Tibial artery (tissue), 4 donors: Measurements from ENCODE around the gene S100A12.

Source experiments
- DNase-seq, 2 donors: peaks; one replicate each; pipeline ENCODE4 v3.0.0-alpha.2; 2019
- H3K27ac ChIP-seq, 2 donors: fragments of 200-600 bp; sonication (generic) in 1 of 2; 1 replicate in 1 of 2; 2 replicates in 1 of 2; pipeline ENCODE4 v1.5.1; 2018 to 2019; ENCODE audit warnings: mild to moderate bottlenecking in 1 of 2
- H3K27me3 ChIP-seq, 2 donors: fragments of 200-600 bp; sonication (generic) in 1 of 2; one replicate each; pipeline versions ENCODE4 v1.5.1 to v1.6.0; 2016 to 2019
- H3K36me3 ChIP-seq, 3 donors: fragments of 200-600 bp; sonication (generic) in 2 of 3; one replicate each; pipeline ENCODE4 v1.5.1; 2016 to 2019; ENCODE audit warnings: mild to moderate bottlenecking in 2 of 3
- H3K4me1 ChIP-seq, 4 donors: fragments of 200-600 bp; sonication (generic) in 2 of 4; 1 replicate in 3 of 4; 2 replicates in 1 of 4; pipeline ENCODE4 v1.5.1; 2016 to 2019
- H3K4me3 ChIP-seq, 2 donors: fragments of 200-600 bp; sonication (generic) in 1 of 2; 1 replicate in 1 of 2; 2 replicates in 1 of 2; pipeline ENCODE4 v1.5.1; 2018 to 2019; ENCODE audit warnings: mild to moderate bottlenecking in 2 of 2
- H3K9me3 ChIP-seq, 3 donors: fragments of 200-600 bp; sonication (generic) in 1 of 3; one replicate each; pipeline ENCODE4 v1.5.1; 2016 to 2019
- intact Hi-C: fragments of 100-400 bp; cut with DNase I; formaldehyde crosslinking; loops from one replicate; pipeline ENCODE4 v1.15.0; 2023; ENCODE audit warnings: low total_unique reads
- TF ChIP-seq, protein P1 (sequence below), 2 experiments: fragments of 200-600 bp in 1 of 2; fragments of 450-650 bp in 1 of 2; IDR thresholded peaks; one replicate each; pipeline ENCODE4 v1.5.1; 2017 to 2019; ENCODE audit warnings: antibody characterized with exemption in 2 of 2, mild to moderate bottlenecking in 1 of 2, moderate library complexity in 1 of 2

Gene S100A12

DNA sequence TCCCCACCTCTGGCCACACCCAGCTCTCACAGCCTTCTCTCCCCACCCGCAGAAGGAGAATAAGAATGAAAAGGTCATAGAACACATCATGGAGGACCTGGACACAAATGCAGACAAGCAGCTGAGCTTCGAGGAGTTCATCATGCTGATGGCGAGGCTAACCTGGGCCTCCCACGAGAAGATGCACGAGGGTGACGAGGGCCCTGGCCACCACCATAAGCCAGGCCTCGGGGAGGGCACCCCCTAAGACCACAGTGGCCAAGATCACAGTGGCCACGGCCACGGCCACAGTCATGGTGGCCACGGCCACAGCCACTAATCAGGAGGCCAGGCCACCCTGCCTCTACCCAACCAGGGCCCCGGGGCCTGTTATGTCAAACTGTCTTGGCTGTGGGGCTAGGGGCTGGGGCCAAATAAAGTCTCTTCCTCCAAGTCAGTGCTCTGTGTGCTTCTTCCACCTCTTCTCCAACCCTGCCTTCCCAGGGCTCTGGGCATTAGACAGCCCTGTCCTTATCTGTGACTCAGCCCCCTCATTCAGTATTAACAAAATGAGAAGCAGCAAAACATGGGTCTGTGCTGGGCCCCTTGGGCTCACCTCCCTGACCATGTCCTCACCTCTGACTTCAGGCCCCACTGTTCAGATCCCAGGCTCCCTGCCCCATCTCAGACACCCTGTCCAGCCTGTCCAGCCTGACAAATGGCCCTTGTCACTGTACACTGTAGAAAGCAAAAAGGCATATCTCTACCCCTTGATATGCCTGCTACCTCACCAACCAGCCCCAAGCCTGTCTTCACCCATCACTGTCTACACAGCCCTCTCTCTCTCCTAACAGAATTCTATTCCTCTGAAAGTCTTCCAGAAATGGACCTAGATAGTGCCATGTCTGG lies 14.6 kb downstream of the S100A12 start:
- intact Hi-C loops = no loop called here
- Histone ChIP-seq H3K27ac (no peak overlapping the region), H3K27me3 (peaks cover 0 to 8% of the 10 kb centered on the region in 2 donors), H3K36me3 (no peaks in the 10 kb centered on the region), H3K4me1 (peaks cover 0 to 4% (median 0%) of the 10 kb centered on the region in 4 donors), H3K9me3 (no peaks in the 10 kb centered on the region), H3K4me3 (no peak overlapping the region)
- DNase-seq = peak in 1 of 2 donors; percentile 43
- TF ChIP-seq, protein P1, sequence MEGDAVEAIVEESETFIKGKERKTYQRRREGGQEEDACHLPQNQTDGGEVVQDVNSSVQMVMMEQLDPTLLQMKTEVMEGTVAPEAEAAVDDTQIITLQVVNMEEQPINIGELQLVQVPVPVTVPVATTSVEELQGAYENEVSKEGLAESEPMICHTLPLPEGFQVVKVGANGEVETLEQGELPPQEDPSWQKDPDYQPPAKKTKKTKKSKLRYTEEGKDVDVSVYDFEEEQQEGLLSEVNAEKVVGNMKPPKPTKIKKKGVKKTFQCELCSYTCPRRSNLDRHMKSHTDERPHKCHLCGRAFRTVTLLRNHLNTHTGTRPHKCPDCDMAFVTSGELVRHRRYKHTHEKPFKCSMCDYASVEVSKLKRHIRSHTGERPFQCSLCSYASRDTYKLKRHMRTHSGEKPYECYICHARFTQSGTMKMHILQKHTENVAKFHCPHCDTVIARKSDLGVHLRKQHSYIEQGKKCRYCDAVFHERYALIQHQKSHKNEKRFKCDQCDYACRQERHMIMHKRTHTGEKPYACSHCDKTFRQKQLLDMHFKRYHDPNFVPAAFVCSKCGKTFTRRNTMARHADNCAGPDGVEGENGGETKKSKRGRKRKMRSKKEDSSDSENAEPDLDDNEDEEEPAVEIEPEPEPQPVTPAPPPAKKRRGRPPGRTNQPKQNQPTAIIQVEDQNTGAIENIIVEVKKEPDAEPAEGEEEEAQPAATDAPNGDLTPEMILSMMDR (IDR thresholded peaks at IDR 0.05) = no peak

DNA sequence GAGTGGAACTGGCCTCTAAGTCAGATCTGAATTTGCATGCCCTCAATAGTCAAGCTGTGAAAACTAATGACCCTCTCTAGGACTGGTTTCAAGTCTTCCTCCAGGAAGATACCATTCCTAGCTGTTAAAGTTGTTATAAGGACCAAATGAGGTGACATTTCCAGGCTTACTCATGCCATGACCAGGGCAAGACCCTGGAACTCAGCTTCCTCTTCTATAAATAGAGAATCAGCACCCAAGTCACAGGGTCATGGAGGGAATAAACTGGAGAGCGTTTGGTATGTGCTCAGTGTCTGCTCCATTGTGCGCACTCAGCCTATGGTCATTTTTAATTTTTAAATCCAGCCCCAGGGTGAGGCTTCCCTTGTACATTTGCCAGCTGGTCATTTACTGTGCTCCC lies 15.2 kb downstream of the S100A12 start:
- no peaks in the 10 kb centered on the region for H3K9me3 ChIP-seq
- no peak overlapping the region for H3K4me3 ChIP-seq
- no peaks in the 10 kb centered on the region for H3K36me3 ChIP-seq
- TF ChIP-seq, protein P1 (IDR thresholded peaks at IDR 0.05) = no peak
- DNase-seq = peak in 1 of 2 donors; percentile 5
- no peaks in the 10 kb centered on the region for H3K4me1 ChIP-seq
- intact Hi-C loops = no loop called here
- no peak overlapping the region for H3K27ac ChIP-seq
- peaks cover 0 to 4% of the 10 kb centered on the region in 2 donors for H3K27me3 ChIP-seq

DNA sequence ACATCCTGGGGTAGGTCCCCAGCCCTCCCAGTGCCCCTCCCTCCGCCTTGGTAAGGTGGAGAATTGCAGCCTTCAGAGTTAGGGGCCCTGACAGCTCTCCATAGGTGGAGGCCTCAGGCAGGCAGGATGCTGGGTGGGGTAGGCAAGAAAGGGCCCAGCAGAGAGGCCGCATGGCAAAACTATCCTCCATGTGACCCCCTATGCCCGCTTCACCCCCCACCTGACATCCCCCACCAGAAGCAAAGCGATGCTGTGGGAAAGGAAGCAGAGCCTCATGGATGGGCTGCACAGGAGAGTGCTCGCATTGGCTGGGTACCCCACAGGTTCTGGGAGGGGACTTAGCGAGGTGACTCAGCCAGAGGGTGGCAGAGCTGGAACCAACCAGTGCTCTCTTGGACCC lies 16.2 kb downstream of the S100A12 start:
- Histone ChIP-seq H3K4me1 (no peaks in the 10 kb centered on the region), H3K4me3 (no peak overlapping the region), H3K27me3 (no peaks in the 10 kb centered on the region), H3K36me3 (no peaks in the 10 kb centered on the region), H3K9me3 (no peaks in the 10 kb centered on the region), H3K27ac (no peak overlapping the region)
- TF ChIP-seq, protein P1 (IDR thresholded peaks at IDR 0.05) = no peak
- DNase-seq = no peak
- intact Hi-C loops = no loop called here

DNA sequence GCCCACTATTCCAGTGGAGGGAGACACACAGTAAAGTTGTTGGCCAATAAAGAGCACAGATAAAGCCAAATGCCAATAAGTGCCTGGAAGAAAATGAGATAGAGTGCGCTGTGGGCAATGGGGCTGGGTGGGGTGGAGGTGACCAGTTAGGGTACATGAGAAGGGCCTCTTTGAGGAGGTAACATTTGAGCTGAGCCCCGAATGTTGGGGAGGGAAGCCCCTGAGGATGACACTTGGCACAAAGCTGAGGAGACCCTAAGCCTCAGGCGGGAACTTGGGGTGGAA lies 16.8 kb downstream of the S100A12 start:
- TF ChIP-seq, protein P1 (IDR thresholded peaks at IDR 0.05) = no peak
- no peak overlapping the region for H3K4me3 ChIP-seq
- no peak for DNase-seq

DNA sequence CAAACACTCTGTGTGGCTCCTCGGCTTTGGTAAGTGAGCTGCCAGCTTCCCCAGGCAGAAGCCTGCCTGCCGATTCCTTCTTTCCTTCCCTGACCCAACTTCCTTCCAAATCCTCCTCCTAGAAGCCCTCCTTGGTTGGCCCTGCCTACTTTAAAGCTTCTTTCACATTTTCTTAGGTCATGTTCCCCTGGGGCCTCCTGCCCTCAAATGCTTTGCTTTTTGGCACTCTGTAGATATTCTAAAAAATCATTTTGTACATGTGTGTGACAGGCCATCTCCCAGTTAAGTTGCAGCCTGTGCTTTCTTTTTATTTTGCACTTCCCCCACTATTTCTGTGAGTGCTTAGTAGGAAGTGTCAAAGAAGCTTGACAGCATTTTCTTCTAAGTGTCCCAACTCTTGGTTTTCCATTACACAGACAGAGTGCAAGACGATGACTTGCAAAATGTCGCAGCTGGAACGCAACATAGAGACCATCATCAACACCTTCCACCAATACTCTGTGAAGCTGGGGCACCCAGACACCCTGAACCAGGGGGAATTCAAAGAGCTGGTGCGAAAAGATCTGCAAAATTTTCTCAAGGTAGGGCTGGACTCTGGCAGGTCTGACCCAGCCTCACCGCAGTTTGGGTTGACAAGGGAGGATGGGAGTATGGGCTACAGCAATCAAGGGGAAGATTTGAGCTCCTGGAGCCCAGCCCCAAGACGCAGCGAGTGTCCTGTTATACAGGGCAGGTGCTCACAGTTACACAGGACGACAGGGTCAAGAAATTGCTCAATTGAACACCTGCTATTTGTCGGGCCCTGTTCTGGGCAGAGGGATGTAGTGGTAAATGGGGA lies 17.3 kb downstream of the S100A12 start, which contains the start of gene S100A9:
Gene S100A9, plus strand, starts transcription at position 2 of the 838 bp plus-strand sequence. Its CDS starts 430 bp downstream, at position 432.
- H3K4me3 ChIP-seq = no peak within 1 kb of the TSS
- no peak for DNase-seq
- H3K36me3 ChIP-seq = no peaks in the 10 kb centered on the region
- no peaks in the 10 kb centered on the region for H3K9me3 ChIP-seq
- TF ChIP-seq, protein P1 (IDR thresholded peaks at IDR 0.05) = no peak
- H3K27me3 ChIP-seq = no peaks in the 10 kb centered on the region
- intact Hi-C loops = no loop called here
- H3K4me1 ChIP-seq = no peaks in the 10 kb centered on the region
- H3K27ac ChIP-seq = no peak within 1 kb of the TSS

More for the DNA sequence above, 16.8 kb downstream of the S100A12 start:
- no peaks in the 10 kb centered on the region for H3K36me3 ChIP-seq
- H3K4me1 ChIP-seq = no peaks in the 10 kb centered on the region
- intact Hi-C loops = no loop called here
- no peaks in the 10 kb centered on the region for H3K27me3 ChIP-seq
- no peak overlapping the region for H3K27ac ChIP-seq
- no peaks in the 10 kb centered on the region for H3K9me3 ChIP-seq
